Esophagus muscularis mucosa (tissue), 4 donors: ENCODE results near the gene HDC. TPM values are rescaled to one million over a fixed set of nuclear protein-coding genes. Genes with fewer than 3 reads are reported as not detected.
A peak's percentile ranks its signal among the peaks of the same experiment; 100 is the strongest.

ENCODE experiments used
- DNase-seq: peaks from one replicate; pipeline ENCODE4 v3.0.0-alpha.2; 2017; ENCODE audit errors: extremely low spot score
- H3K27ac ChIP-seq, 4 donors: fragments of 200-600 bp; sonication (generic); replicated peaks in 1 of 4; 1 replicate in 3 of 4; 2 replicates in 1 of 4; pipeline ENCODE4 v1.5.1; 2016 to 2019; ENCODE audit warnings: mild to moderate bottlenecking in 1 of 4
- H3K27me3 ChIP-seq, 4 donors: fragments of 200-600 bp; sonication (generic); one replicate each; pipeline versions ENCODE4 v1.5.1 to v1.6.0; 2016 to 2019
- H3K36me3 ChIP-seq, 4 donors: fragments of 200-600 bp; sonication (generic); one replicate each; pipeline ENCODE4 v1.5.1; 2016 to 2019
- H3K4me1 ChIP-seq, 4 donors: fragments of 200-600 bp; sonication (generic); one replicate each; pipeline ENCODE4 v1.5.1; 2016 to 2019
- H3K4me3 ChIP-seq, 4 donors: fragments of 200-600 bp; sonication (generic); 1 replicate in 2 of 4; 2 replicates in 2 of 4; pipeline ENCODE4 v1.5.1; 2016 to 2019; ENCODE audit warnings: mild to moderate bottlenecking in 4 of 4, moderate library complexity in 1 of 4
- H3K9me3 ChIP-seq, 4 donors: fragments of 200-600 bp; sonication (generic); 1 replicate in 3 of 4; 2 replicates in 1 of 4; pipeline ENCODE4 v1.5.1; 2016 to 2019
- EP300 ChIP-seq: sonication (generic); formaldehyde crosslinking; IDR thresholded peaks from one replicate; pipeline ENCODE4 v1.6.1; 2017; ENCODE audit warnings: antibody characterized with exemption
- POLR2A ChIP-seq: fragments of 450-650 bp; IDR thresholded peaks from one replicate; pipeline ENCODE4 v1.6.1; 2017; ENCODE audit warnings: antibody characterized with exemption, moderate library complexity, mild to moderate bottlenecking, low read depth
- POLR2AphosphoS5 ChIP-seq, 2 donors: sonication (generic); formaldehyde crosslinking; IDR thresholded peaks; one replicate each; pipeline ENCODE4 v1.6.1; 2017; ENCODE audit warnings: antibody characterized with exemption in 2 of 2
- WGBS: methylation state at CpG from one replicate; pipeline ENCODE4 v1.1.5; 2018; 5-methylcytosine and 5-hydroxymethylcytosine counted together
- intact Hi-C: fragments of 100-400 bp; cut with DNase I; formaldehyde crosslinking; loops from one replicate; pipeline ENCODE4 v1.15.1; 2023
- total RNA-seq, 4 donors: library from RNA; depleted of rRNA; stranded (reverse); fragments of >200 nt; gene quantifications; one replicate each; pipeline versions ENCODE4 v1.1.0 to v1.2.1, GENCODE V29; 2016
- TF ChIP-seq, protein P1 (sequence below), 3 experiments: fragments of 200-600 bp in 2 of 3; fragments of 450-650 bp in 1 of 3; sonication (generic) in 2 of 3; IDR thresholded peaks; one replicate each; pipeline ENCODE4 v1.5.1; 2017 to 2019; ENCODE audit warnings: antibody characterized with exemption in 3 of 3, mild to moderate bottlenecking in 2 of 3, moderate library complexity in 1 of 3

The HDC gene, protein sequence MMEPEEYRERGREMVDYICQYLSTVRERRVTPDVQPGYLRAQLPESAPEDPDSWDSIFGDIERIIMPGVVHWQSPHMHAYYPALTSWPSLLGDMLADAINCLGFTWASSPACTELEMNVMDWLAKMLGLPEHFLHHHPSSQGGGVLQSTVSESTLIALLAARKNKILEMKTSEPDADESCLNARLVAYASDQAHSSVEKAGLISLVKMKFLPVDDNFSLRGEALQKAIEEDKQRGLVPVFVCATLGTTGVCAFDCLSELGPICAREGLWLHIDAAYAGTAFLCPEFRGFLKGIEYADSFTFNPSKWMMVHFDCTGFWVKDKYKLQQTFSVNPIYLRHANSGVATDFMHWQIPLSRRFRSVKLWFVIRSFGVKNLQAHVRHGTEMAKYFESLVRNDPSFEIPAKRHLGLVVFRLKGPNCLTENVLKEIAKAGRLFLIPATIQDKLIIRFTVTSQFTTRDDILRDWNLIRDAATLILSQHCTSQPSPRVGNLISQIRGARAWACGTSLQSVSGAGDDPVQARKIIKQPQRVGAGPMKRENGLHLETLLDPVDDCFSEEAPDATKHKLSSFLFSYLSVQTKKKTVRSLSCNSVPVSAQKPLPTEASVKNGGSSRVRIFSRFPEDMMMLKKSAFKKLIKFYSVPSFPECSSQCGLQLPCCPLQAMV
- total RNA-seq = 1 to 10 TPM in 3 of 4 donors, under 1 TPM in 1; 0.39 to 7.0 (median 3.5) TPM

DNA sequence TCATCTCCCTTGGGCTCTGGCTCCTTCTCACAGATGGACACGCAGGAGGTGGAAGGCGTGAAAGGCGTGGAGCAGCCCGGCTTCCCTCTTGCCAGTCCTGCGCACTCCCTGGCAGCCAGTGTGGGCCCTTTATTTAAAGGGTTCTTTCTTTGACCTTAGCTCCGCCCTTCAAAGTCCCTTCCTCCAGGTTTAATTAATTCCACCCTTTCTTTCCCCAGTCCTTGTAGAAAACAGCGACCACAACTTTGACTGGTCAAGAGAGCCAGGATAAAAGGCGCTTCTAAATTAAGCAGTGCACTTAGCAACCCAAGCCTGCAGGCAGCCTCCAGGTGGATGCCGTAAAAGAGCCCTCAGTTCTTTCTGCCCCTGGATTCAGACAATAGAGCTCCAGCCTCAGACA is at the start of gene HDC:
HDC (minus strand) TSS at position 107 of the 400 bp plus-strand sequence; CDS start at position 4, 103 bp downstream.
- intact Hi-C loops = no loop called here
- H3K36me3 ChIP-seq = no peaks in the 10 kb centered on the region
- no peaks in the 10 kb centered on the region for H3K4me1 ChIP-seq
- H3K27me3 ChIP-seq = peaks cover 0 to 16% (median 0%) of the 10 kb centered on the region in 4 donors
- TF ChIP-seq POLR2AphosphoS5 (IDR thresholded peaks at IDR 0.05) (no peak), POLR2A (no peak), EP300 (no peak)
- TF ChIP-seq, protein P1, sequence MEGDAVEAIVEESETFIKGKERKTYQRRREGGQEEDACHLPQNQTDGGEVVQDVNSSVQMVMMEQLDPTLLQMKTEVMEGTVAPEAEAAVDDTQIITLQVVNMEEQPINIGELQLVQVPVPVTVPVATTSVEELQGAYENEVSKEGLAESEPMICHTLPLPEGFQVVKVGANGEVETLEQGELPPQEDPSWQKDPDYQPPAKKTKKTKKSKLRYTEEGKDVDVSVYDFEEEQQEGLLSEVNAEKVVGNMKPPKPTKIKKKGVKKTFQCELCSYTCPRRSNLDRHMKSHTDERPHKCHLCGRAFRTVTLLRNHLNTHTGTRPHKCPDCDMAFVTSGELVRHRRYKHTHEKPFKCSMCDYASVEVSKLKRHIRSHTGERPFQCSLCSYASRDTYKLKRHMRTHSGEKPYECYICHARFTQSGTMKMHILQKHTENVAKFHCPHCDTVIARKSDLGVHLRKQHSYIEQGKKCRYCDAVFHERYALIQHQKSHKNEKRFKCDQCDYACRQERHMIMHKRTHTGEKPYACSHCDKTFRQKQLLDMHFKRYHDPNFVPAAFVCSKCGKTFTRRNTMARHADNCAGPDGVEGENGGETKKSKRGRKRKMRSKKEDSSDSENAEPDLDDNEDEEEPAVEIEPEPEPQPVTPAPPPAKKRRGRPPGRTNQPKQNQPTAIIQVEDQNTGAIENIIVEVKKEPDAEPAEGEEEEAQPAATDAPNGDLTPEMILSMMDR (IDR thresholded peaks at IDR 0.05) = no peak
- no peak within 1 kb of the TSS for H3K27ac ChIP-seq
- 80% methylated on average over 9 of the region's 9 CpGs for WGBS
- no peaks in the 10 kb centered on the region for H3K9me3 ChIP-seq
- H3K4me3 ChIP-seq = no peak within 1 kb of the TSS
- DNase-seq = peak; percentile 84

DNA sequence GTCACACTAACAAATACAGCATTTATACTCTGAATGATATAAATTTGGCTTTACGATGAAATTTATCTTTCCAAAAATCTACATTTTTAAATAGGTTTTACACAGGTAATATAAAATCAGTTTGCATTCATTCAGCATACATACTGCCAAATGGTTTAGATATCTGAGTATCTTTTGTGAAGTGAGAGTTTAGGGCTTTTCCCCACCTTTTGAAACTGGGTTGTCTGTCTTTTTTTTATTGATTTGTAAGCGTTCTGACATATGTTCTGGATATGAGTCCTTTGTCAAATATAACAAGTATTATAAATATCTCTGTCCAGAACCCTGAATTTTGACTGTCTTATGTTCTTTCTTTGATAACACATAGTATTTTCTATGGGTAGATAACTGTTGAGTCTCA is 47.1 kb upstream of the HDC start:
- DNase-seq = no peak
- no peak overlapping the region for H3K27ac ChIP-seq
- WGBS = 92% methylated on average over 2 of the region's 2 CpGs

DNA sequence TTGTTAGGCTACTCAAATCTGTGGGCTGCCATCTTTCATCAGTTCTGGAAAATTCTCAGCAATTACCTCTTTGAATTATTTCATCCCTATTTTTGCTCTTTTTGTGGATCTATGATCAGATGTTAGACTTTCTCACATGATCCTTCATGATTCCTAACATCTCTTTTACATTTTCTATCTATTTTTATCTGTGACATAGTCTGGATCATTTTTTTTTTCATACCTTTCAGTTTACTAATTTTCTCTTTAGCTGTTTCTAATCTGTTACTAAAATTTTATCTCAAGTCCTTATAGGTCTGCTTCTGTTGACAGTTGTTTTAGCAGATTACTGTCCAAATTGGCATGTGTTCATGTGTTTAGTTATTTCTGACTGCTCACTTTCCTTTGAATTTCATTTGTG is 42.3 kb upstream of the HDC start:
- Histone ChIP-seq H3K9me3 (peaks cover 0 to 5% (median 0%) of the 10 kb centered on the region in 4 donors), H3K27me3 (no peaks in the 10 kb centered on the region), H3K4me1 (no peaks in the 10 kb centered on the region), H3K27ac (no peak overlapping the region), H3K4me3 (no peak overlapping the region), H3K36me3 (peaks cover 0 to 27% (median 22%) of the 10 kb centered on the region in 4 donors)
- intact Hi-C loops = no loop called here
- DNase-seq = no peak
- TF ChIP-seq, protein P1 (IDR thresholded peaks at IDR 0.05) = no peak
- TF ChIP-seq POLR2A = no peak

More for the DNA sequence above, 47.1 kb upstream of the HDC start:
- no peak for TF ChIP-seq POLR2A
- TF ChIP-seq EP300 = no peak
- TF ChIP-seq, protein P1 (IDR thresholded peaks at IDR 0.05) = no peak
- no peak for TF ChIP-seq POLR2AphosphoS5 (IDR thresholded peaks at IDR 0.05)
- no peak overlapping the region for H3K4me3 ChIP-seq
- H3K9me3 ChIP-seq = peaks cover 0 to 5% (median 0%) of the 10 kb centered on the region in 4 donors
- no peaks in the 10 kb centered on the region for H3K27me3 ChIP-seq
- intact Hi-C loops = no loop called here
- no peaks in the 10 kb centered on the region for H3K4me1 ChIP-seq
- H3K36me3 ChIP-seq = peaks cover 0 to 14% (median 8%) of the 10 kb centered on the region in 4 donors

DNA sequence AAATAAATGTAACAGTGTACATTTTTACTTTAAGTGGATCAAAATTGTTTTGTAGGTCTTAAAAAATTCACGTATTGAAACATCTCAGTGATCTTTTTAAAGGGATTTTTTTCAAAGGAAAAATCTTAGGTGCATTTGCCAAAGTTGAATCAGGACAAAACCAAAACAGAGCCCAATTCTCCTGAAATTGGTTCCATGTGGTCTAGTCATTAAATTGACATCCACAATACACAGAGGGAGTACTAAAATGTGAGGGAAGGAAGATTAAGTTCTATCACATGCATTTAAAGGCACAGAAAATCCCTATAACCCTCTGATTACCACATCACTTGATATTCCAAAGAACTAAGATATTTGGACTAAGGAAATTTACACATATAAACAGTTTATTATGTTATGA is 39.3 kb upstream of the HDC start:
- DNase-seq = no peak
- TF ChIP-seq EP300 (no peak), POLR2AphosphoS5 (IDR thresholded peaks at IDR 0.05) (no peak), POLR2A (no peak)
- TF ChIP-seq, protein P1 (IDR thresholded peaks at IDR 0.05) = no peak
- Histone ChIP-seq H3K4me3 (no peak overlapping the region), H3K9me3 (peaks cover 0 to 5% (median 0%) of the 10 kb centered on the region in 4 donors), H3K27ac (no peak overlapping the region), H3K36me3 (peaks cover 9 to 55% (median 44%) of the 10 kb centered on the region in 4 donors), H3K4me1 (no peaks in the 10 kb centered on the region), H3K27me3 (no peaks in the 10 kb centered on the region)
- intact Hi-C loops = no loop called here
- WGBS = 66% methylated on average over 1 of the region's 1 CpG
